NOMO-1 treated with DMSO at 0.1 percent for 48 hours (cell line): ENCODE data around the gene ZNF354B.
"Not testable (repeated sequence)": the region's sequence is repeated elsewhere in the genome, so short reads cannot be mapped to it uniquely, and the experiment has no call there.

Source experiments
- DNase-seq: peaks from one replicate; lab custom pipeline; 2025; ENCODE audit not compliant: unreplicated experiment; lab: John Stamatoyannopoulos, UW

Gene ZNF354B

DNA sequence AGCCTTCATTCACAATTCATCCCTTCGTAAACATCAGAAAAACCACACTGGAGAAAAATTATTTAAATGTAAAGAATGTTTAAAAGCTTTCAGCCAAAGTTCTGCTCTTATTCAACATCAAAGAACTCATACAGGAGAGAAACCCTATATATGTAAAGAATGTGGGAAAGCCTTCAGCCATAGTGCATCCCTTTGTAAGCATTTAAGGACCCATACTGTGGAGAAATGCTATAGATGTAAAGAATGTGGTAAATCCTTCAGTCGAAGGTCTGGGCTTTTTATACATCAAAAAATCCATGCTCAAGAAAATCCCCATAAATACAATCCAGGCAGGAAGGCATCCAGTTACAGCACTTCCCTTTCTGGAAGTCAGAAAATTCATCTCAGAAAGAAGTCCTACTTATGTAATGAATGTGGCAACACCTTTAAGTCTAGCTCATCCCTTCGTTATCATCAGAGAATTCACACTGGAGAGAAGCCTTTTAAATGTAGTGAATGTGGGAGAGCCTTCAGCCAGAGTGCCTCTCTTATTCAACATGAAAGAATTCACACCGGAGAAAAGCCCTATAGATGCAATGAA lies 23.5 kb downstream of the ZNF354B start:
- DNase-seq: not testable (repeated sequence)

- DNase-seq: no peak
Measured at GRCh38 chr5:178883815-178884430, 24.2 kb downstream of the ZNF354B start.

DNA sequence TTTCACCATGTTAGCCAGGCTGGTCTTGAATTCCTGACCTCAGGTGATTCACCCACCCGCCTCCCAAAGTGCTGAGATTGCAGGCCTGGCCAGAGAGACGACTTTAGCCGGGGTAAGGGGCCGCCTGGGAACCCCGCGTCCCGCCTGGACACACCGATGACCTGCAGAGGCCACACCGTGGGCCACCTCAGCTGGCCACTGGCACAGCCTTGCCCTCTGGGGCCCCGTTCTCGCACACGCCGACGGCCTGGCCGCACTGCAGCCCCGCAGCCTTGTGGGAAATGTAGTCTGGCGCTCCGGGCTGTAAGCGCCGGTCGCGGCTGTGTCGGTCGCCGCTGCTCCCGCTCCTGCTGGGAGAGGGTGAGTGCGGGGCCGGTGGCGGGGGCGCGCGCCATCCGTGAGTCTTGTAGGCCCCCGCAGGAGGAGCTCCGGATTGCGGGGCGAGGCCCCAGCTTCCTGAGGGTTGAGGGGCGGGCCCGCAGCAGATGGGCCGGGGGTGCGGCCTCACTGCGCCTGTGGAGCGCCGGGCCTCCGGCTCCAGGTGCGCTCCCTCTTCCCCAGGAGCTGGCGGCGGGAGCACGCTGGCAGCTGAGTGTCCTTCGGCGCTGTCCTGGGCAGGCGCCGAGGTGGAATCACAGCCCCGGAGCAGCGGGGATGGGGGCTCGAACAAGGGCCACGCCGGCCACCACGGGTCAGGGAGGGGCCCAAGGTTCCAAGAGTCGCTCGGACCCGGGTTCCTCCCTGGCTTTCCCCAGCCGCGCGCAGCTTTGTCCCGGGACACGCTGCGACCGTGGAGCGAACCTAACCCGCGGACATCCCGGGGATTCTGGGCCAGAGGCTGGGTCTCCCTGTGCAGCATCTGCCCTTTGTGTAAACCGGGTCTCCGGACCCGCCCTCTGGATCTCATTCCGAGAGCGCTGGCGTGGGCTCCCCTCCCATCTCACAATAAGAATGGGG lies 36.1 kb downstream of the ZNF354B start, which contains the start of gene ZFP2:
TSS of gene ZFP2 (plus strand) at position 299 of the 957 bp plus-strand sequence. CDS start 35,401 bp downstream, outside the sequence.
- DNase-seq: no peak

DNA sequence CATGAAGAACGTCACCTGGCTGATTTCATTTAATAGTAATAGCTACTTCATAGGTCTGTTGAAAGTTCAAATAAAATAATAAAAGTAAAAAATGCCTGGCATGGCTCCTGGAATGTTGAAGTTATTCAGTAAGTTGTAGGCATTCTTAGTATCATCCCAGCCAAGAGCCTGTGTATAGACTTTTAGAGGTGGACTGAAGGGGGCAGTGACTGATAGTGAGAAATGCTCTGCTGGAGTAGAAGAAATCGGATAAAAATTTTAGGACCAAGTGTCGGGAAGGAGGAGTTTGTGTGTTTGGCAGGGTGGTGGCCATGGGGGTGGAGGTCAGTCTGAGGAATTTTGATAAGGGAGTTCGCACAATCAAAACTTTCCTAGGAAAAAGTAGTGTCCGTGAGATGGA lies 39.5 kb downstream of the ZNF354B start:
- DNase-seq: no peak

- DNase-seq: no peak
Measured at GRCh38 chr5:178902849-178903248, 43.1 kb downstream of the ZNF354B start.

- DNase-seq: no peak
Measured at GRCh38 chr5:178931846-178932760, 72.3 kb downstream of the ZNF354B start.
